SH-SY5Y (cell line): ENCODE results near the gene ZNF507.

Experiments
- GATA2 ChIP-seq: IDR thresholded peaks from 2 replicates; pipeline ENCODE4 v1.6.1; 2011; ENCODE audit warnings: mild to moderate bottlenecking, low read depth, low read length
- GATA3 ChIP-seq: IDR thresholded peaks from 2 replicates; pipeline ENCODE4 v1.6.1; 2011; ENCODE audit warnings: low read depth, mild to moderate bottlenecking, low read length, moderate library complexity

- TF ChIP-seq GATA2 (no peak), GATA3 (no peak)
These were observed 18.6 kb downstream of the ZNF507 start for GRCh38 chr19:32364040-32364439.
